Measurements from ENCODE around the gene SAE1.
"Not testable (repeated sequence)": the region's sequence is repeated elsewhere in the genome, so short reads cannot be mapped to it uniquely, and the experiment has no call there.

SAE1 gene

DNA sequence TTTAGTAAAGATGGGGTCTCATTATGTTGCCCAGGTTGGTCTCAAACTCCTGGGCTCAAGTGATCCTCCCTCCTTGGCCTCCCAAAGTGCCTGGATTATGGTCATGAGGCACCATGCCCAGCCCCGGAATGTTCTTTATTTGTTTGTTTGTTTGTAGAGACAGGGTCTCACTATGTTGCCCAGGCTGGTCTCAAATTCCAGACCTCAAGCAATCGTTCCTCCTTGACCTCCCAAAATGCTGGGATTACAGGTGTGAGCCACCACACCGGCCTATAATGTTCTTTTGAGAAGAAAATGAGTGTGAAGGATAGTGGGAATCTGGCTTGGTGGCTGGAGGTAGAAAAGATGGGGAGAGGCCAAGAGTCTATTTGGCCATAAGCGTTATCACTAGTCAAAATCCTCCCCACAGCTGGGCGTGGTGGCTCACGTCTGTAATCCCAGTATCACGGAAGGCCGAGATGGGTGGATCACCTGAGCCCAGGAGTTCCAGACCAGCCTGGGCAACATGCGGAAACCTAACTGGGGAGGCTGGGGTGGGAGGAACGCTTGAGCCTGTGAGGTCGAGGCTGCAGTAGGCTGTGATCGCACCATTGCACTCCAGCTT is 105.5 kb downstream of the SAE1 start:
- in situ Hi-C loops (cut with MboI; ENCODE audit: low sequenced_read_pairs) = no loop called here

- in situ Hi-C loops (cut with MboI; ENCODE audit: low sequenced_read_pairs) = no loop called here
Measured at GRCh38 chr19:47239152-47239551, 108.5 kb downstream of the SAE1 start.

DNA sequence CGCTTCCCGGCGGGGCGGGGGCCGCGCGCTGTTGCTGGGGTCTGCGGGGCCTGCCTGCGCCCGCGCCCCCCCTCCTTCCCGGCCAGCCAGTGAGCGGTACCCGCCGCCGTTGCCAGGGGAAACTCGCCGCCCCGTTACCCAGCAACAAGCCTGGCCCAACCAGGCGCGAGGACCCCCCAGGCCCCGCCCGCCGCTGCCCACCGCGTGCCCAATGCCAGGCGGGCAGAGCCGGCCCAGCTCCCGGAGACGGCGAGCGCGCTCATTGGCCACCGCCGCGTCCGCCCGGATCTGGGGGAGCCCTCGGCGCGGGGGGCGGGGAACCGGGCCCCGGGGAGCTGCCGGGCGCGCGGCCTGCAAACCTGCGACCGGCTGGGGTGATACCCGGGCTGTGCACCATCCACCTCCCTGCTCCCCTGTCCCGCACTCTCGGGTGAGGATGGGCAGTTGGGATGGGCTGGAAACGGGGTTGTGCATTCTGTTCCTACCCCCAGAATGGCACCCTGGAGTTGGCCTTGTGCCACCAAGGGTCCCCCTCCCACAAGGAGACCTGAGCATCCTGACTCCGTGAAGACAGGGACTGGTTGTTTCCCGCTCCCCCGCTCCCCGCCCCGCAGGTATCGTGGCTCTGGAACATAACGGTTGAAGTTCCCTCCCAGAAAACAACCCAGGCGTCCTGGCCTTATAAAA is 109.1 kb downstream of the SAE1 start:
- in situ Hi-C loops (cut with MboI; ENCODE audit: low sequenced_read_pairs) = no loop called here

DNA sequence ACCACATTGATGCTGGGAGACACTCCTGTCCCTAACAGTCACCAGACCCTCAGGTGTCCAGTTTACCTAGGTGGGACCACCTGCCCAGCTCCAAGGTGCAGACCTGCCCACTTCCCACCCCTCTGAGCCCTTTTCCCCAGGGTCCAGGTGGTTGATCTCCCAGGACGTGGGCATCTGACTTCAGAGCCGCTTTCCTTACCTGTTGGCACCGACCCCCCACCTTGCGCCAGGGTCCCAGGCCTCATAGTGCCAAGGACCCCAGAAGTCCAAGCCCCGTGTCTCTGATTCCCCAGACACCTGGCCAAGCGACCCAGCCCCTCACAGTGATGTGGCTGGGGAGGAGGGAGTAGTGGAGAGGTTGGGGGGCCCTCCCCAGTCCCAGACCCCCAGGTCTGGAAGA is 109.9 kb downstream of the SAE1 start:
- in situ Hi-C loops (cut with MboI; ENCODE audit: low sequenced_read_pairs) = no loop called here

DNA sequence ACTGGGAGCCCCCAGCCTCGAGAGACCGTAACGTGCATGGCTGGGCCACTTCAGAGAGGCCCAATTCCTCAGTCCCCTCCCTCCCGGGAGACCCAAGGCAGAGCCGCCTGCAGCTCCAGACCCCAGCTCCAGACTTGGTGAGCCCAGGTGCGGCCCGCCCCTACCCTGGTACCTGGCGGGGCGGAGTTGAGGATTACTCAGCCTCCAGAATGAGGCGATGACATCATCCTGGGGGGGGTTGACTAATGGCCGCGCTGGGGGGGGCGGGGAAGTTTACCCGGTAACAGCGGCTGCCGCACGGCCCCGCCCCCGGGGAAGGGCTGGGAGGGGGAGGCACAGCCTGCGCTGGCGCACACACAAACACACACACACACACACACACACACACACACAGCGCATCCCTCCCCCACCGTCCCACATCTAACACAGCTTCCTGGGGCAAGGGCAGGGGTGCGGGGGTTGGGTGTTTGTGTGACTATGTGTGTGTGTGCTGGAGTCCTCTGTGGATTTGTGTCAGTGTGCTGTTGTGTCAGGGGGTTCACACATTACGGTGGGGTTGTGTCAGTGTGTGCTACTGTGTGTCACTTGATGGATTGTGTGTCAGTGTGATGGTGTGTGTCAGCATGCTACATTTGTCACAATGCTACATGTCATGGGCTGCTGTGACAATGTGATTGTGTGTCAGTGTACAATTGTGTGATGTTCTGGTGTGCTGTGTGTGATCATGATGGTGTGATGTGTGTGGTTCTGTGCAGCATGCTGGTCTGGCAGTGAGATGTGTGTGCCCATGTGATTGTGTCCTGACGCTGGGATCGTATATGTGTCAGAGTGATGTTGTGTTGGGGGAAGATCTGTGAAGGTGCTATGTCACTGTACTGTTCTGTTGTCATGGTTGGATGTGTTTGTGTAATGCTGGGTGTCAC is 110.6 kb downstream of the SAE1 start:
- in situ Hi-C loops (cut with MboI; ENCODE audit: low sequenced_read_pairs) = no loop called here

GRCh38 chr19:47241919-47242577 is 111.4 kb downstream of the SAE1 start:
- in situ Hi-C loops (cut with MboI; ENCODE audit: low sequenced_read_pairs) = no loop called here

DNA sequence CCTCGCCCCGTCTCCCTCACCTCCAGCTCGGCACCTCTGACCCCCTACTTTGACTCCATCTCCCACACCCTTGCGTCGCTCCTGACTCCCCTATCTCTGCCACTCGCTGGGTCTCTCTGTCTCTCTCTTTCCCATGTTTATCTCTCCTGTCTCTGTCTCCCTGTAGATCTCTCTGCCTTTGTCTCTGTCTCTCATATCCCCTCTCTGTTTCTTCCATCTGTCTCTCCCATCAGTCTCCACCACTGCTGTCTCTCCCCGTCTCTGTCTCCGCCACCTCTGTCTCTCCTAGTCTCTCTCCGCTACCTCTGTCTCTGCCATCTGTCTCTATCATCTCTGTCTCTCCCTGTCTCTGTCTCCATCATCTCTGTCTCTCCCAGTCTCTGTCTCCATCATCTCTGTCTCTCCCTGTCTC is 112.7 kb downstream of the SAE1 start:
- in situ Hi-C loops (cut with MboI; ENCODE audit: low sequenced_read_pairs) = no loop called here

DNA sequence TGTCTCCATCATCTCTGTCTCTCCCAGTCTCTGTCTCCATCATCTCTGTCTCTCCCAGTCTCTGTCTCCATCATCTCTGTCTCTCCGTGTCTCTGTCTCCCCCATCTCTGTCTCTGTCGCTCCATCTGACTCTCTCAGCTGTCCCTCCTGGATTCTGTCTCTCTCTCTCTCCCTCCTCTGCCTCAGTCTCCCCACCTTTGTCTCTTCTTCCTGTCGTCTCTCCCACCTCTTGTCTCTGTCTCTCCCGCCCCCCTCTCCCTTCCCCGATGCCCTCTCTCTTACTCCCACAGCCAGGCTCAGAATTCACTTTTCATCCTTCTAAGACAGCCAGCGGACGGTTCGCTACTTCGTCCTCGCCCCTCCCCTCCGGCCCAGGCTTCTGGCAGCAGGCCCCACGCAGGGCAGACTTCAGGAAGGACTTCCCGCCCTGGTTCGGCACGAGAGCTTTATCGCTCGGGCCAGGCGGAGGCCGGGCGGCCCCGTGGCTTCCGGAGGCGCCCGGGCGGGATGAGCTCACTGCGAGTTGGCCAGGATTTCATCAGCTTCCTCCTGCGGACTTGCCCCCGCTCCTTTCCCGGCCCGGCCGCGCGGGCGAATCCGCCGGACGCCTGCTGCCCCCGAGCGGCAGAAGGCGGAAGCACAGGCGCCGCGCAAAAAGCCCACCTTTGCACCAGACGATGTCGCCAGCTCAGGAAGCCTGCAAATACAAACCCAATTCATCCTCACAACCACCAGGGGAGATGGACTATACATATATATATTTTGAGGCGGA is 113.3 kb downstream of the SAE1 start:
- in situ Hi-C loops (cut with MboI; ENCODE audit: low sequenced_read_pairs) = no loop called here

GRCh38 chr19:47247308-47247990 is 116.8 kb downstream of the SAE1 start:
- in situ Hi-C loops (cut with MboI; ENCODE audit: low sequenced_read_pairs) = no loop called here

DNA sequence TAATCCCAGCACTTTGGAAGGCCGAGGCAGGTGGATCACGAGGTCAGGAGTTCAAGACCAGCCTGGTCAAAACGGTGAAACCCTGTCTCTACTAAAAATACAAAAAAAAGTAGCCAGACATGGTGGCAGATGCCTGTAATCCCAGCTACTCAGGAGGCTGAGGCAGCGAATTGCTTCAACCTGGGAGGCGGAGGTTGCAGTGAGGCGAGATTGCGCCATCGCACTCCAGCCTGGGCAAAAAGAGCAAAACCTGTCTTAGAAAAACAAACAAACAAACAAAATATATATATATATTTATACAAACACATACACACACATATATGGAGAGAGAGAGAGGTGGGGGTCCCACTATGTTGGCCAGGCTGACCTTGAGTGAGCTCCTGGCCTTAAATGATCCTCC is 122.4 kb downstream of the SAE1 start:
- in situ Hi-C loops (cut with MboI; ENCODE audit: low sequenced_read_pairs) = not testable (repeated sequence)

DNA sequence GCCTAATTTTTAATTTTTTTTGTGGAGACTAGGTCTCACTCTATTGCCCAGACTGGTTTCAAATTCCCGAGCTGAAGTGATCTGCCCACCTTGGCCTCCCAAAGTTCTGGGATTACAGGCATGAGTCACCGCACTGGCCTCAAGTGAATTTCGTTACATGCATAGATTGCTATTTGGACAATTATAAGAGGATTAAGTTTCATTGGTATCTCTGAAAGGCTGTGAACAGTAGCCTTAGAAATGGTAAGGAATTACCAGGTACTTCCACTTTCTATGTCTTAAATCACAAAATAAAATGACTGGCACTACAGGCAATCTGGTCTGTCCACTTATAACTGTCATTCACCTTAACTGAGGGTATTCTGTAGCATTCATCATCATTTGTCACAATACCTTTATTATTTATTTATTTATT is 122.8 kb downstream of the SAE1 start:
- in situ Hi-C loops (cut with MboI; ENCODE audit: low sequenced_read_pairs) = no loop called here

DNA sequence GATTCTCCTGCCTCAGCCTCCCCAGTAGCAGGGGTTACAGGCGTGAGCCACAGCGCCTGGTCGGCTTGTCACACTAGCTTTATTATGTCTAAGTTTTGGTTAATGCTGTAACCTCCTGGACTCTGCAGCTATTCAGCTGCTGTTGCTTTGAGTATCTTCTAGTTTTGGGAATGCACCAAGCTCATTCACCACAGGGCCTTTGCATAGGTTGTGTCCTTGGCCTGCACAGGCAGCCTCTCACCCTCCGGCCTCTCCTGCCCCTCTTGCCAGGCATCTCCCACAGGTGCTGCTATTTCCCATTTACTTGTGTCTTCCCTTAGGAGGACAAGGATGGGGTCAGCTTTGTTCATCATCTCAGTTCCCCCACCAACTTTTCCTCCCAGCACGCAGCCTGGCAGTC is 123.3 kb downstream of the SAE1 start:
- in situ Hi-C loops (cut with MboI; ENCODE audit: low sequenced_read_pairs) = no loop called here

DNA sequence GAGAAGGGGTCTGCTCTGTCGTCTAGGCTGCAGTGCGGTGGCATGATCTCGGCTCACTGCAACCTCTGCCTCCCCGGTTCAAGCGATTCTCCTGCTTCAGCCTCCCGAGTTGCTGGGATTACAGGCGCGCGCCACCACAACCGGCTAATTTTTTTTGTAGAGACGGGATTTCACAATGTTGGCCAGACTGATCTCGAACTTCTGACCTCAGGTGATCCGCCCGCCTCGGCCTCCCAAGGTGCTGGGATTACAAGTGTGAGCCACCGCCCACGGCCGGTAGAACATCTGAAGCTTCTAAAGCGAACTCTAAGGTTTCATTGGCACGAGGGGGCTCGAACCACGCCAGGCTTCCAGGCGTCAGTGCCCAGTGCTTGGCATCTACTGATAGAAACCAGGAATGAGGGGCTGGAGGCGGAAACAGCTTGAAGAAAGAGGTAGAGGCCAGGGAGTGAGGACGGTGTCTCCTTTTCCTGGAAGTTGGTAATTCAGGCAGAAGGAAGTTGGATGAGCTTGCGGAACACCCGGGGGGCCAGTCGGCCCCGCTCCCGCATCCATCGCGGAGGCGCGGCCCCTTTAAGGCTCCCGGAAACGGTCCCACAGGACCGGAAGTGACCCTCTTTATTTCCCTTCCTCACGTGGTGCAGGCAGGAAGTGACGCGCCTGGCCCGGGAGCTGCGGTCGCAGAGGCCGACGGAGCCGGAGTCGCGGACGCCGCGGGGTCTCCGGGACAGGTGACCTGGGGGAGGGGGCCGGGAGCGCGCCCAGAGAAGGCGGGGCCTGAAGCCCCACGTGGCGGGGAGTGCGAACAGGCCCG is 125.5 kb downstream of the SAE1 start, which contains the start of gene CCDC9:
Gene CCDC9, plus strand, starts transcription at position 647 of the 814 bp plus-strand sequence. CDS start 1,876 bp downstream, outside the sequence.
- in situ Hi-C loops (cut with MboI; ENCODE audit: low sequenced_read_pairs) = no loop called here

GRCh38 chr19:47256693-47257410 is 126.2 kb downstream of the SAE1 start:
- in situ Hi-C loops (cut with MboI; ENCODE audit: low sequenced_read_pairs) = no loop called here

DNA sequence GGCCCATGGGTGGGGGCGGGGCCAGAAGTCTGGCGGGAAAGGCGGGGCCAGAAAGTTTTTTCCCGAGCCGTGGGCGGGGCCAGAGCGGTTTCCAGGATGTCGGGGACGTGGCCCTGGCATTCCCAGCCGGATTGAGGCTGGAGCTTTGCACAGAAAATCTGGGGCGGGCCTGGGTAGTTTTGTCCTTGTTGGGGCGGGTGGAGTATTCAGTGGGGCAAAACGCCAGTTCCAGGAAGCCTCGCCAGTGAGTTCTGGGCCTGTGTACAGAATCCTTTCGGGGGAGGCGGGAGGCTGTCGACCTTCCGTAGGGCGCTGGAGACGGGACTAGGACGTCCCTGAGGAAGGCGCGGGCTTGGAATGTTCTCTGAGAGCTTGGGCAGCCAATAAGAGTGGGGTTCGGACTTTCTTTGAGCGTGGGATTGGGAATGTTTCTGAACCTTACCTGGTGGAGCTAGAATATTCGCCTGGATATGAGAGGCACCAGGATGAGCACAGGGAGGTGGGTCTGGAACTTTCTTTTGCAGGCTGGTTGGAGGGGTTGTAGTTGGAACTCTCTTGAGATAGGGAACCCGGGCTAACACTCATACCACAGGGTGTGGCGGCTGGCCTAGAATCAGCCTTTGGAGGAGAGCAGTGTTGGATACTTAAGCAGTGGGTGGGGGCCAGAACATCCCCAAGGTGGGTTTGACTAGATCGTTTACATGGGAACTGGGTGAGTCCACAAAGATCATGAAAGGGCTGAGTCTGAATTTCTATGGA is 127.0 kb downstream of the SAE1 start:
- in situ Hi-C loops (cut with MboI; ENCODE audit: low sequenced_read_pairs) = no loop called here

DNA sequence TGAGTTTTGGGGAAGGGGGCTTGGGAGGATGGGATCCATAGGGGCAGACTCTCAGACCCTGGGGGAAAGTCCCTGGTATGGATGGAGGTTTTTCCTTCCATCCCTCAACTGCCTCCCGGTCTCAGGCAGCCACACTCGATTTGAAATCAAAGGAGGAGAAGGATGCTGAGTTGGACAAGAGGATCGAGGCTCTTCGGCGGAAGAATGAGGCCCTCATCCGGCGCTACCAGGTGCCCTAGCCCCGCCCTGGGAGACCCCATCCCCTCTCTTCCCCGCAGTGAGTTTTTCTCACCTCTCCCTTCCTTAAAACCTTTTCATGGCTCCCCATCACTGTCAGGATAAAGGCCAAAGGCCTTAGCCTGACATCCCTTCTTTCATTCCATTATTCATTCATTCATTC is 127.8 kb downstream of the SAE1 start:
- in situ Hi-C loops (cut with MboI; ENCODE audit: low sequenced_read_pairs) = no loop called here

- in situ Hi-C loops (cut with MboI; ENCODE audit: low sequenced_read_pairs) = no loop called here
Measured at GRCh38 chr19:47258895-47259555, 128.4 kb downstream of the SAE1 start.
